Mesenchymal stem cell (in vitro differentiated cells and primary cell): ENCODE results near the gene ARFRP1.

Experiments
- DNase-seq: peaks from one replicate; pipeline ENCODE4 v3.0.0-alpha.2; 2013
- H2AFZ ChIP-seq: one replicate; pipeline ENCODE4 v1.6.1; 2013; ENCODE audit warnings: low read depth, mild to moderate bottlenecking, control low read depth, inconsistent platforms, low read length, moderate library complexity
- H2AK5ac ChIP-seq: 2 replicates; pipeline ENCODE4 v1.6.1; 2013; ENCODE audit warnings: low read length, moderate library complexity, mild to moderate bottlenecking, inconsistent platforms; ENCODE audit not compliant: severe bottlenecking
- H2BK120ac ChIP-seq: one replicate; pipeline ENCODE4 v1.6.1; 2013; ENCODE audit warnings: low read depth, mild to moderate bottlenecking, inconsistent platforms, low read length, moderate library complexity
- H2BK12ac ChIP-seq, 2 experiments: one replicate each; pipeline ENCODE4 v1.6.1; 2013; ENCODE audit warnings: inconsistent platforms in 2 of 2, low read length in 2 of 2, mild to moderate bottlenecking in 2 of 2, moderate library complexity in 2 of 2, control low read depth in 1 of 2
- H2BK15ac ChIP-seq: one replicate; pipeline ENCODE4 v1.6.1; 2013; ENCODE audit warnings: mild to moderate bottlenecking, low read depth, inconsistent platforms; ENCODE audit not compliant: poor library complexity, severe bottlenecking
- H2BK5ac ChIP-seq: 2 replicates; pipeline ENCODE4 v1.6.1; 2013; ENCODE audit warnings: low read depth, mild to moderate bottlenecking, low read length, control low read depth, inconsistent platforms; ENCODE audit not compliant: poor library complexity, severe bottlenecking
- H3K14ac ChIP-seq, 2 experiments: one replicate each; pipeline ENCODE4 v1.6.1; 2013; ENCODE audit warnings: inconsistent platforms in 2 of 2, low read length in 2 of 2, control low read depth in 1 of 2, mild to moderate bottlenecking in 1 of 2, moderate library complexity in 1 of 2
- H3K18ac ChIP-seq, 2 experiments: one replicate each; pipeline ENCODE4 v1.6.1; 2013; ENCODE audit warnings: inconsistent platforms in 2 of 2, low read length in 2 of 2, control low read depth in 1 of 2, low read depth in 1 of 2, mild to moderate bottlenecking in 1 of 2
- H3K23ac ChIP-seq, 2 experiments: one replicate each; pipeline ENCODE4 v1.6.1; 2013; ENCODE audit warnings: inconsistent platforms in 2 of 2, low read length in 2 of 2, mild to moderate bottlenecking in 2 of 2, moderate library complexity in 2 of 2, control low read depth in 1 of 2
- H3K27ac ChIP-seq: 2 replicates; pipeline ENCODE4 v1.5.1; 2013; ENCODE audit warnings: mild to moderate bottlenecking, moderate library complexity, low read length, control low read depth, inconsistent platforms; ENCODE audit not compliant: poor library complexity, severe bottlenecking
- H3K27me3 ChIP-seq, 2 experiments: 2 replicates each; pipeline versions ENCODE4 v1.6.1 to v1.7.0; 2013; ENCODE audit warnings: low read length in 2 of 2, mild to moderate bottlenecking in 2 of 2, moderate library complexity in 2 of 2, control low read depth in 1 of 2, inconsistent platforms in 1 of 2; ENCODE audit not compliant: control insufficient read depth in 1 of 2, insufficient read depth in 1 of 2
- H3K36me3 ChIP-seq, 2 experiments: 2 replicates each; pipeline versions ENCODE4 v1.6.1 to v1.7.0; 2013; ENCODE audit warnings: low read length in 2 of 2, control low read depth in 1 of 2, inconsistent platforms in 1 of 2, low read depth in 1 of 2, mild to moderate bottlenecking in 1 of 2; ENCODE audit not compliant: insufficient read depth in 2 of 2, control insufficient read depth in 1 of 2
- H3K4ac ChIP-seq, 2 experiments: one replicate each; pipeline ENCODE4 v1.6.1; 2013; ENCODE audit warnings: inconsistent platforms in 2 of 2, low read length in 2 of 2, mild to moderate bottlenecking in 2 of 2, moderate library complexity in 2 of 2, control low read depth in 1 of 2, low read depth in 1 of 2
- H3K4me1 ChIP-seq: 2 replicates; pipeline ENCODE4 v1.6.1; 2013; ENCODE audit warnings: low read depth, low read length, control low read depth; ENCODE audit not compliant: control insufficient read depth, insufficient read depth
- H3K4me2 ChIP-seq: 2 replicates; pipeline ENCODE4 v1.6.1; 2013; ENCODE audit warnings: low read length, mild to moderate bottlenecking, inconsistent platforms; ENCODE audit not compliant: poor library complexity, severe bottlenecking
- H3K4me3 ChIP-seq, 2 experiments: 2 replicates each; pipeline versions ENCODE4 v1.5.1 to v1.7.0; 2013; ENCODE audit warnings: low read length in 2 of 2, mild to moderate bottlenecking in 2 of 2, control low read depth in 1 of 2, low read depth in 1 of 2; ENCODE audit not compliant: insufficient read depth in 1 of 2
- H3K79me1 ChIP-seq: replicated peaks from 2 replicates; pipeline ENCODE4 v1.6.1; 2013; ENCODE audit warnings: mild to moderate bottlenecking, control low read depth, low read length, inconsistent platforms; ENCODE audit not compliant: poor library complexity, severe bottlenecking
- H3K9ac ChIP-seq: 2 replicates; pipeline ENCODE4 v1.7.0; 2013; ENCODE audit warnings: mild to moderate bottlenecking, low read length, moderate library complexity
- H3K9me3 ChIP-seq: 2 replicates; pipeline ENCODE4 v1.7.0; 2013; ENCODE audit warnings: mild to moderate bottlenecking, low read length; ENCODE audit not compliant: control insufficient read depth
- H4K8ac ChIP-seq: one replicate; pipeline ENCODE4 v1.6.1; 2013; ENCODE audit warnings: inconsistent platforms, mild to moderate bottlenecking, low read length, moderate library complexity
- H4K91ac ChIP-seq: one replicate; pipeline ENCODE4 v1.6.1; 2013; ENCODE audit warnings: mild to moderate bottlenecking, low read length, inconsistent platforms
- WGBS: methylation state at CpG from one replicate; pipeline ENCODE4 v1.1.7; 2013; ENCODE audit warnings: mixed read lengths; 5-methylcytosine and 5-hydroxymethylcytosine counted together

Gene ARFRP1

DNA sequence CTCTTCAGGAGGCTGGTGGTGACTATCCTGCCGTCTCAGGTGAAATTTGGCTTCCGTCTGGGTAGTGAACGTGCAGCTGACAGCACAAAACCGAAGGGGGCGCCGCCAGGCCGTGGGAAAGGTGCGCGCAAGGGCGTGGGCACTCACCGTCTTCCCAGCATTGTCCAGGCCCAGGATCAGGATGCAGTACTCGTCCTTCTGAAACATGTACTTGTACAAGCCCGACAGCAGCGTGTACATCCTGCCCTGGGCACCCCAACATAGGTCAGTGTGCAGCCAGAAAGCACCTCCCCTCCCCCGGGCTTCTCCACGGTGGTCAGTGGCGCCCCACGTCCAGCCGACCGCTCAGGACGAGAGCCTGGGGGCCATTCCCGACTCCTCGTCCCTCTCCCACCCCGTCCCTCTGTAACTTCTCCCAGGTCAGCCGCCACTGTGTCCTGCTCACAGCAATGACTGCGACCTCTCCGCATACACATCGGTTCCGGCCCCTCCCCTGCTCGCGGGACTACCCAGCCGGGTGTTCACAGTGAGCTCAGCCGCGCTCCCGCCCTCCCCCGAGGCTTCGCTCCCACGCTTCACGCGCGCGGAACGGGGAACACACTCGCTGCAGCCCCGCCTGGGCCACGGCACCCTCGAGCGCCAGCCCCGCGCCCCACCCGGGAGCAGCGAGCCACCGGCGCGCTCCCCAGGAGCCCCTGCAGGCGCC lies 771 bp downstream of the ARFRP1 start:
- Histone ChIP-seq H3K79me1 (peaks cover 19% of the 10 kb centered on the region), H3K9me3 (peaks cover under 1% of the 10 kb centered on the region), H3K4me2 (peak overlapping the region; percentile 82), H3K14ac (peak overlapping the region in 1 of 2 experiments; percentile 96), H2AK5ac (no peak overlapping the region), H4K91ac (peak overlapping the region; percentile 96), H3K27ac (peak overlapping the region; percentile 32), H2BK15ac (peak overlapping the region; percentile 90), H2BK12ac (peak overlapping the region in 1 of 2 experiments; percentile 55), H3K4me3 (peak overlapping the region; percentile 90 to 96), H3K9ac (peak overlapping the region; percentile 93), H3K23ac (peak overlapping the region in 1 of 2 experiments; percentile 73), H3K27me3 (no peaks in the 10 kb centered on the region), H4K8ac (peak overlapping the region; percentile 75), H3K4ac (peak overlapping the region; percentile 89 to 99), H2BK120ac (peak overlapping the region; percentile 75), H3K4me1 (peaks cover 36% of the 10 kb centered on the region), H3K18ac (peak overlapping the region; percentile 87 to 88), H3K36me3 (peaks cover 59 to 65% of the 10 kb centered on the region in 2 experiments), H2AFZ (peak overlapping the region; percentile 66), H2BK5ac (peak overlapping the region; percentile 1)
- WGBS: 5% methylated on average over 54 of the region's 56 CpGs
- peak; percentile 57 for DNase-seq

DNA sequence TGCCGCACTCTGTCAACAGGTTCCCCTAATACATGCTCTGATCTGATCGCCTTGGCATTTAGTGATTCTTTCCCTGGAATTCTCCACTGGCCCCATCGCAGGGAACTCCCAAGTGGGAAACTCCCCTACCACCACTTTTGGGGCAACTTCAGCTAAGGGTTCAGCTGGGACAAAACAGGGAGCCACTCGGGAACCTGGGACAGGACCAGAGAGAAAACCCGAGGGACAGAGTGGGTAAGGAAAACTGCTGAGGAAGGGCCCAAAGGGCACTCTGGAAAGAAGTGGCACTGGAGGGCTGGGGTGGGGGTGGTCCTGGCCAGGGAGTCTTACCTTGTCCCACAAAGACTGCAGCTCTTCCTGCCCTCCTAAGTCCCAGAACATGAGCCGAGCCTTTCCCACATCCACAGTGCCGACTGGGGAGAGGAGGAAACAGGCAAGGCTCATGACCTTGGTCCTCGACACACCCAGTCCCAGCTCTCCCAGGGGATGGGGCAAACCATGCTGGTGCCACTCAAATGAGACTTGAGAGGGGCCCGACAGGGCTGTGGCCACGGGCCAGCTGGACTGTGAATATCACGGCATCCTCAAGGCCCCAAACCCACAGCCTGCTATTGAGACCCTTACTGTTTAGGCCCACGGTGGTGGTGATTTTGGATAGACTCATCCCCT lies 1.6 kb downstream of the ARFRP1 start:
- Histone ChIP-seq H3K4me1 (peaks cover 45% of the 10 kb centered on the region), H3K4me2 (peak overlapping the region; percentile 82), H3K4me3 (peak overlapping the region in 1 of 2 experiments; percentile 96), H3K4ac (no peak overlapping the region), H3K14ac (no peak overlapping the region), H3K79me1 (peaks cover 24% of the 10 kb centered on the region), H3K18ac (no peak overlapping the region), H2BK12ac (no peak overlapping the region), H3K36me3 (peaks cover 51 to 66% of the 10 kb centered on the region in 2 experiments), H2BK5ac (no peak overlapping the region), H3K27me3 (no peaks in the 10 kb centered on the region), H4K8ac (no peak overlapping the region), H3K9me3 (no peaks in the 10 kb centered on the region), H2AFZ (no peak overlapping the region), H2AK5ac (peak overlapping the region; percentile 21), H4K91ac (no peak overlapping the region), H2BK15ac (no peak overlapping the region), H2BK120ac (no peak overlapping the region), H3K9ac (peak overlapping the region; percentile 93), H3K23ac (peak overlapping the region in 1 of 2 experiments; percentile 6), H3K27ac (no peak overlapping the region)
- no peak for DNase-seq
- WGBS: 96% methylated on average over 12 of the region's 12 CpGs

DNA sequence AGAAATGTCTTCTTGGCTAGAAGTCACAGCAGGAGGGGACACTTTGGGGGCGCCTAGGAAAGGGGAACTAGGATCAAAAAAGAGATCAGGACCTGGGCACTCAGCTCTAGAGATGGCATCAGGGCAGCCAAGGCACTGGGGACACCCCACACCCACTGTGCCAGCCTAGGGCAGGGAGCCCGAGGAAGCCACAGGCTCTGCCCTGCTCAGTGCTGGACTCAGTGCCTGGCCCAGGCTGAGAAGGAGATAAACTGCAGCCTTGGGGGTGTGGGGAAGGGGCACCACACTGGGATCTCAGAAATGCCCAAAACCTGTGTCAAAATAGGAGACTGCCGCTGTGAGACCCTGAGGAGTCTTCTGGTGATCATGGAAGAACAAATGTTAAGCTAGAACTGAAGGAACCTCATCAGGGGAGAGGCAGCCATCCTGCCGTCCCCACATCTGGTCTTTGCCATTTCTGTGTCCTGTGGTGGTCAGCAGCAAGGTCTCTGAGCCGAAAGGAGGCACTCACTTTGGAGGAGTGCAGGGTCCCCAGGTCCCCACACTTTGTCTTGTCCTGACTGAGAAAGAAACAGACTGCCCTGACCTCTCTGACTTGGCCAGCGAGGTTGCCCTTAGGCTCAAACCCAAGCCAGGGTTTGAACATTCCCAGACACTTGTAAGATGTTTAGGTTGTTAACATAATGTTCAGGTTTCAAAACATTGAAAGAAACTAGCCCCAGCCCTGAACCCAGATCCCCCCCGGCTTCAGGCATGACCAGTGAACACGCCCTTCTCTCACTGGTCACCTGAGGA lies 2.3 kb downstream of the ARFRP1 start:
- H2BK120ac ChIP-seq: no peak overlapping the region
- H2AK5ac ChIP-seq: no peak overlapping the region

DNA sequence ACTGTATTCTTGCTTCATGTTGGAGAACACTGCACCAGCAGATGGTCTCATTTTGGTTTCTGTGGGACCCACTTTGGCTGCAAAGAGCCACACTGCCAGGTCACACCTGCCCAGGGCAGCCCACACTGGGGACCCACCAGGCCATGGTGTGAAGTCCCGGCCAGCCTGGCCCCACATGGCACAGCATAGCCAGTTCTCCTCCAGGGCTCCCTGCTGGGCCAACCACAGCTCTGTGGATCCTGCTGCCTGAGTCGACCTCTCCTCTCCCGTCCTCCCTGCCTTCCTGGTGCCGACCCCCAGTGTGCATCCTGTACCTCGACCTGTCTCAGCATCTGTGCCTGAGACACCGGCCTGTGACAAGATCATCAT lies 3.0 kb downstream of the ARFRP1 start:
- no peak overlapping the region for H3K18ac ChIP-seq
- H2AFZ ChIP-seq: no peak overlapping the region
- peaks cover 57% of the 10 kb centered on the region for H3K4me1 ChIP-seq
- H2BK120ac ChIP-seq: no peak overlapping the region
- no peak overlapping the region for H3K9ac ChIP-seq
- peaks cover 27% of the 10 kb centered on the region for H3K79me1 ChIP-seq
- no peak overlapping the region for H3K4ac ChIP-seq
- no peak overlapping the region for H4K8ac ChIP-seq
- no peak overlapping the region for H3K4me3 ChIP-seq
- no peak overlapping the region for H3K4me2 ChIP-seq
- peaks cover 45 to 69% of the 10 kb centered on the region in 2 experiments for H3K36me3 ChIP-seq
- no peak overlapping the region for H3K23ac ChIP-seq
- 88% methylated on average over 6 of the region's 6 CpGs for WGBS
- no peak overlapping the region for H2BK5ac ChIP-seq
- no peak overlapping the region for H3K14ac ChIP-seq
- no peak overlapping the region for H3K27ac ChIP-seq
- H2AK5ac ChIP-seq: no peak overlapping the region
- H2BK15ac ChIP-seq: no peak overlapping the region
- H3K9me3 ChIP-seq: no peaks in the 10 kb centered on the region
- H4K91ac ChIP-seq: no peak overlapping the region
- H2BK12ac ChIP-seq: no peak overlapping the region
- no peak for DNase-seq
- H3K27me3 ChIP-seq: no peaks in the 10 kb centered on the region

More for the DNA sequence above, 2.3 kb downstream of the ARFRP1 start:
- Histone ChIP-seq H3K4me2 (no peak overlapping the region), H4K8ac (no peak overlapping the region), H4K91ac (no peak overlapping the region), H3K36me3 (peaks cover 44 to 65% of the 10 kb centered on the region in 2 experiments), H3K14ac (no peak overlapping the region), H2BK5ac (no peak overlapping the region), H3K9ac (peak overlapping the region; percentile 93), H3K18ac (no peak overlapping the region), H2BK12ac (no peak overlapping the region), H2BK15ac (no peak overlapping the region), H3K4me3 (peak overlapping the region in 1 of 2 experiments; percentile 96), H3K9me3 (no peaks in the 10 kb centered on the region), H3K79me1 (peaks cover 25% of the 10 kb centered on the region), H3K27me3 (no peaks in the 10 kb centered on the region), H2AFZ (no peak overlapping the region), H3K23ac (no peak overlapping the region), H3K4ac (no peak overlapping the region), H3K27ac (no peak overlapping the region), H3K4me1 (peaks cover 51% of the 10 kb centered on the region)
- 96% methylated on average over 7 of the region's 8 CpGs for WGBS
- DNase-seq: no peak
